HCT116 (cell line): Measurements from ENCODE around the gene CFHR2. TPM values are rescaled to one million over a fixed set of nuclear protein-coding genes. Genes with fewer than 3 reads are reported as not detected.

ENCODE experiments used
- ATAC-seq: fragments of 200-7000 bp; cut with Tn5 transposase; 2 replicates; pipeline ENCODE4 v1.9.1; 2020; ENCODE audit warnings: mild to moderate bottlenecking, moderate library complexity
- BruUV-seq: library from RNA; stranded (reverse); fragments of 400-500 nt; replicated peaks from 2 replicates; lab custom pipeline; 2021; lab: Mats Ljungman, UMichigan
- CTCF ChIA-PET: fragments of 300-600 bp; sonication (Branson Sonifier 250); formaldehyde crosslinking; loops from one replicate; lab custom pipeline; 2021; ENCODE audit warnings: antibody characterized with exemption; lab: Charles Lee
- POLR2A ChIA-PET: fragments of 300-600, 350-600 bp; sonication (Branson Sonifier 250); formaldehyde crosslinking; loops from one replicate; lab custom pipeline; 2021; ENCODE audit warnings: antibody characterized with exemption; lab: Charles Lee
- RAD21 ChIA-PET, 2 experiments: fragments of 300-600 bp; sonication (Branson Sonifier 250); formaldehyde crosslinking; loops; one replicate each; lab custom pipeline; 2023; ENCODE audit warnings: low total read pairs in 2 of 2; ENCODE audit not compliant: uncharacterized antibody in 2 of 2, unreplicated experiment in 2 of 2, low non-redundant PET in 1 of 2; lab: Charles Lee
- DNase-seq: peaks from one replicate; pipeline ENCODE4 v3.0.0-alpha.2; 2010; ENCODE audit warnings: low read depth, low spot score
- H2AFZ ChIP-seq: fragments of 200-600 bp; shearing (Covaris generic), sonication (generic); 2 replicates; pipeline ENCODE4 v1.6.1; 2017; ENCODE audit warnings: low read depth, mixed run types, mixed read lengths, antibody characterized with exemption, low read length; ENCODE audit not compliant: poor library complexity, severe bottlenecking
- H3K27ac ChIP-seq: 2 replicates; pipeline ENCODE4 v1.5.1; 2012; ENCODE audit warnings: low read depth, low read length
- H3K27me3 ChIP-seq: fragments of 200-600 bp; sonication (generic); 2 replicates; pipeline ENCODE4 v1.6.1; 2016; ENCODE audit warnings: mixed run types, low read length, mixed read lengths; ENCODE audit not compliant: insufficient read depth
- H3K36me3 ChIP-seq, 2 experiments: fragments of 200-500 bp in 1 of 2; fragments of 200-600 bp in 1 of 2; sonication (Bioruptor generic) in 1 of 2; sonication (generic) in 1 of 2; 2 replicates each; pipeline versions ENCODE4 v1.5.1 to v1.6.1; 2014 to 2016; ENCODE audit warnings: low read length in 2 of 2, inconsistent platforms in 1 of 2, mixed read lengths in 1 of 2, mixed run types in 1 of 2; ENCODE audit not compliant: insufficient read depth in 2 of 2, control insufficient read depth in 1 of 2
- H3K4me1 ChIP-seq, 2 experiments: fragments of 200-600 bp in 1 of 2; sonication (generic) in 1 of 2; 2 replicates each; pipeline versions ENCODE4 v1.5.1 to v1.6.1; 2012 to 2017; ENCODE audit warnings: low read length in 2 of 2, inconsistent platforms in 1 of 2, mild to moderate bottlenecking in 1 of 2, mixed read lengths in 1 of 2, mixed run types in 1 of 2, moderate library complexity in 1 of 2; ENCODE audit not compliant: insufficient read depth in 2 of 2, control insufficient read depth in 1 of 2
- H3K4me2 ChIP-seq: fragments of 200-600 bp; sonication (generic); 2 replicates; pipeline ENCODE4 v1.6.1; 2017; ENCODE audit warnings: mixed run types, low read length, mixed read lengths
- H3K4me3 ChIP-seq, 2 experiments: fragments of 200-600 bp in 1 of 2; sonication (generic) in 1 of 2; replicated peaks in 1 of 2; 2 replicates each; pipeline ENCODE4 v1.5.1; 2011 to 2016; ENCODE audit warnings: low read length in 2 of 2, control low read depth in 1 of 2, low read depth in 1 of 2, mild to moderate bottlenecking in 1 of 2, mixed read lengths in 1 of 2, mixed run types in 1 of 2
- H3K79me2 ChIP-seq: fragments of 200-600 bp; sonication (generic); 2 replicates; pipeline ENCODE4 v1.6.1; 2017; ENCODE audit warnings: mild to moderate bottlenecking, mixed run types, low read length, moderate library complexity, mixed read lengths; ENCODE audit not compliant: insufficient read depth
- H3K9ac ChIP-seq: fragments of 200-600 bp; sonication (generic); 2 replicates; pipeline ENCODE4 v1.6.1; 2016; ENCODE audit warnings: low read length, mixed read lengths
- H3K9me2 ChIP-seq: fragments of 200-600 bp; sonication (generic), shearing (Covaris generic); 2 replicates; pipeline ENCODE4 v1.6.1; 2017; ENCODE audit warnings: mixed run types, mild to moderate bottlenecking, moderate library complexity; ENCODE audit not compliant: insufficient read depth
- H3K9me3 ChIP-seq, 2 experiments: fragments of 200-500 bp in 1 of 2; fragments of 200-600 bp in 1 of 2; sonication (Bioruptor generic) in 1 of 2; sonication (generic) in 1 of 2; 2 replicates each; pipeline ENCODE4 v1.6.1; 2014 to 2017; ENCODE audit warnings: low read length in 2 of 2, mixed read lengths in 2 of 2, inconsistent platforms in 1 of 2, low read depth in 1 of 2, mild to moderate bottlenecking in 1 of 2, mixed run types in 1 of 2, moderate library complexity in 1 of 2; ENCODE audit not compliant: control insufficient read depth in 1 of 2, insufficient read depth in 1 of 2
- H4K20me1 ChIP-seq: fragments of 200-600 bp; sonication (generic), shearing (Covaris generic); 2 replicates; pipeline ENCODE4 v1.6.1; 2017; ENCODE audit warnings: mixed run types, mild to moderate bottlenecking, moderate library complexity; ENCODE audit not compliant: insufficient read depth
- ATF3 ChIP-seq: IDR thresholded peaks from 2 replicates; pipeline ENCODE4 v1.6.1; 2012
- FOSL1 ChIP-seq: IDR thresholded peaks from 2 replicates; pipeline ENCODE4 v1.6.1; 2012; ENCODE audit warnings: low read depth
- POLR2AphosphoS5 ChIP-seq: IDR thresholded peaks from 2 replicates; pipeline ENCODE4 v1.6.1; 2011; ENCODE audit warnings: mild to moderate bottlenecking, low read depth, low read length, moderate library complexity
- ZBTB33 ChIP-seq: IDR thresholded peaks from 2 replicates; pipeline ENCODE4 v1.6.1; 2011; ENCODE audit warnings: mild to moderate bottlenecking, low read length, moderate library complexity; ENCODE audit not compliant: insufficient replicate concordance; ENCODE audit errors: extremely low read depth
- ZFX ChIP-seq: fragments of 450-650 bp; IDR thresholded peaks from 2 replicates; pipeline ENCODE4 v1.6.1; 2017
- ZNF274 ChIP-seq: fragments of 200-500 bp; sonication (Bioruptor generic); IDR thresholded peaks from 2 replicates; pipeline ENCODE4 v1.6.1; 2014; ENCODE audit warnings: mild to moderate bottlenecking, low read depth, low read length, inconsistent platforms
- intact Hi-C: fragments of 100-400 bp; cut with micrococcal nuclease; formaldehyde crosslinking; loops from 2 replicates; pipeline ENCODE4 v1.10.0; 2022
- total RNA-seq: library from RNA; stranded (reverse); gene quantifications from one replicate; pipeline ENCODE4 v1.2.1, GENCODE V29; 2021; ENCODE audit not compliant: unreplicated experiment

The CFHR2 gene
- total RNA-seq, 1 experiment from 2014 or later = not detected

- TF ChIP-seq ZBTB33 = no peak
- no peak for TF ChIP-seq POLR2AphosphoS5
These were observed 47.2 kb upstream of the CFHR2 start (continued) for GRCh38 chr1:196896355-196896754.

GRCh38 chr1:196897158-196897828 is 46.2 kb upstream of the CFHR2 start:
- H3K27ac ChIP-seq = no peak overlapping the region
- H3K9me2 ChIP-seq = no peaks in the 10 kb centered on the region
- H3K9ac ChIP-seq = no peak overlapping the region
- ChIA-PET POLR2A (no interaction called here), CTCF (no interaction called here), RAD21 (no interaction called here)
- no peaks in the 10 kb centered on the region for H3K36me3 ChIP-seq
- no peak for TF ChIP-seq ZFX
- TF ChIP-seq ZNF274 = no peak
- no peak for TF ChIP-seq FOSL1
- no peak for TF ChIP-seq ATF3
- H3K79me2 ChIP-seq = no peaks in the 10 kb centered on the region
- no peak overlapping the region for H3K4me3 ChIP-seq
- ATAC-seq (no peak), DNase-seq (no peak)
- H3K4me2 ChIP-seq = no peak overlapping the region
- H3K9me3 ChIP-seq = no peaks in the 10 kb centered on the region
- H4K20me1 ChIP-seq = no peaks in the 10 kb centered on the region; the same call in 1 of the 2 replicates
- intact Hi-C loops = no loop called here
- no peaks in the 10 kb centered on the region for H3K4me1 ChIP-seq
- H2AFZ ChIP-seq = no peak overlapping the region
- BruUV-seq = no TSS peak
- no peaks in the 10 kb centered on the region for H3K27me3 ChIP-seq
